ENCODE measurements around the gene CDH10.

CDH10 gene

GRCh38 chr5:24477958-24478357 lies 166.8 kb downstream of the CDH10 start:
- no peak for DNase-seq (ENCODE audit: low read depth in 1 of 2, low spot score in 1 of 2)
- TF ChIP-seq, protein P1, sequence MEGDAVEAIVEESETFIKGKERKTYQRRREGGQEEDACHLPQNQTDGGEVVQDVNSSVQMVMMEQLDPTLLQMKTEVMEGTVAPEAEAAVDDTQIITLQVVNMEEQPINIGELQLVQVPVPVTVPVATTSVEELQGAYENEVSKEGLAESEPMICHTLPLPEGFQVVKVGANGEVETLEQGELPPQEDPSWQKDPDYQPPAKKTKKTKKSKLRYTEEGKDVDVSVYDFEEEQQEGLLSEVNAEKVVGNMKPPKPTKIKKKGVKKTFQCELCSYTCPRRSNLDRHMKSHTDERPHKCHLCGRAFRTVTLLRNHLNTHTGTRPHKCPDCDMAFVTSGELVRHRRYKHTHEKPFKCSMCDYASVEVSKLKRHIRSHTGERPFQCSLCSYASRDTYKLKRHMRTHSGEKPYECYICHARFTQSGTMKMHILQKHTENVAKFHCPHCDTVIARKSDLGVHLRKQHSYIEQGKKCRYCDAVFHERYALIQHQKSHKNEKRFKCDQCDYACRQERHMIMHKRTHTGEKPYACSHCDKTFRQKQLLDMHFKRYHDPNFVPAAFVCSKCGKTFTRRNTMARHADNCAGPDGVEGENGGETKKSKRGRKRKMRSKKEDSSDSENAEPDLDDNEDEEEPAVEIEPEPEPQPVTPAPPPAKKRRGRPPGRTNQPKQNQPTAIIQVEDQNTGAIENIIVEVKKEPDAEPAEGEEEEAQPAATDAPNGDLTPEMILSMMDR (IDR thresholded peaks at IDR 0.05; ENCODE audit: insufficient read depth, low read length) = no peak
- no peak for TF ChIP-seq GABPA (IDR thresholded peaks at IDR 0.05; ENCODE audit: low read depth)
- Histone ChIP-seq H3K27ac (replicated peaks) (no peak overlapping the region), H3K27me3 (ENCODE audit: insufficient read depth, poor library complexity, severe bottlenecking) (no peaks in the 10 kb centered on the region), H3K4me3 (replicated peaks; ENCODE audit: insufficient read depth, low read length) (no peak overlapping the region)

DNA sequence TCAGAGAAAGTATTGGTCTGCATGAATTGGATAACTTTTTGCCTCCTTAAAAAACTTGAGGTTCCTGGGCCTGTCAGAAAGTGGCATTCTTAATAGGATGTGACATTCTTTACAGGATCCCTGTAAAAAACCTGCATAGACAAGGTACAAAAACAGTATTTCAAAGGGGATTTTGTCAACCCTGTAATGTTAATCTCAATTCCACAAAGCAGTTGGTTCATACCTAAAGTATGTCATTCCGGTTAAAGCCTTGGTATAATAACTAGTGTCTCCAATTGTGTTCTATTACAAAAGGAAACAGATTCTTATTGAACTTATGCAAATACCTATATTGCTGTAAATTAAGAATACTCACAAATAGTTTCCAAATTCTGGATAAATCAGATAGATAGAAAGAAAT lies 169.7 kb downstream of the CDH10 start:
- DNase-seq (ENCODE audit: low read depth in 1 of 2, low spot score in 1 of 2) = no peak

GRCh38 chr5:24474685-24475084 lies 170.1 kb downstream of the CDH10 start:
- no peak overlapping the region for H3K4me3 ChIP-seq (replicated peaks; ENCODE audit: insufficient read depth, low read length)
- no peak for TF ChIP-seq SPI1 (IDR thresholded peaks at IDR 0.05; ENCODE audit: borderline replicate concordance, low read depth)
- no peak for TF ChIP-seq GABPA (IDR thresholded peaks at IDR 0.05; ENCODE audit: low read depth)
- TF ChIP-seq POLR2AphosphoS5 (IDR thresholded peaks at IDR 0.05; ENCODE audit: low read depth) = no peak
- TF ChIP-seq, protein P2, sequence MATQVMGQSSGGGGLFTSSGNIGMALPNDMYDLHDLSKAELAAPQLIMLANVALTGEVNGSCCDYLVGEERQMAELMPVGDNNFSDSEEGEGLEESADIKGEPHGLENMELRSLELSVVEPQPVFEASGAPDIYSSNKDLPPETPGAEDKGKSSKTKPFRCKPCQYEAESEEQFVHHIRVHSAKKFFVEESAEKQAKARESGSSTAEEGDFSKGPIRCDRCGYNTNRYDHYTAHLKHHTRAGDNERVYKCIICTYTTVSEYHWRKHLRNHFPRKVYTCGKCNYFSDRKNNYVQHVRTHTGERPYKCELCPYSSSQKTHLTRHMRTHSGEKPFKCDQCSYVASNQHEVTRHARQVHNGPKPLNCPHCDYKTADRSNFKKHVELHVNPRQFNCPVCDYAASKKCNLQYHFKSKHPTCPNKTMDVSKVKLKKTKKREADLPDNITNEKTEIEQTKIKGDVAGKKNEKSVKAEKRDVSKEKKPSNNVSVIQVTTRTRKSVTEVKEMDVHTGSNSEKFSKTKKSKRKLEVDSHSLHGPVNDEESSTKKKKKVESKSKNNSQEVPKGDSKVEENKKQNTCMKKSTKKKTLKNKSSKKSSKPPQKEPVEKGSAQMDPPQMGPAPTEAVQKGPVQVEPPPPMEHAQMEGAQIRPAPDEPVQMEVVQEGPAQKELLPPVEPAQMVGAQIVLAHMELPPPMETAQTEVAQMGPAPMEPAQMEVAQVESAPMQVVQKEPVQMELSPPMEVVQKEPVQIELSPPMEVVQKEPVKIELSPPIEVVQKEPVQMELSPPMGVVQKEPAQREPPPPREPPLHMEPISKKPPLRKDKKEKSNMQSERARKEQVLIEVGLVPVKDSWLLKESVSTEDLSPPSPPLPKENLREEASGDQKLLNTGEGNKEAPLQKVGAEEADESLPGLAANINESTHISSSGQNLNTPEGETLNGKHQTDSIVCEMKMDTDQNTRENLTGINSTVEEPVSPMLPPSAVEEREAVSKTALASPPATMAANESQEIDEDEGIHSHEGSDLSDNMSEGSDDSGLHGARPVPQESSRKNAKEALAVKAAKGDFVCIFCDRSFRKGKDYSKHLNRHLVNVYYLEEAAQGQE (IDR thresholded peaks at IDR 0.05; ENCODE audit: insufficient replicate concordance, low read depth) = no peak
- TF ChIP-seq, protein P1 (IDR thresholded peaks at IDR 0.05; ENCODE audit: insufficient read depth, low read length) = no peak
- no peaks in the 10 kb centered on the region for H3K27me3 ChIP-seq (ENCODE audit: insufficient read depth, poor library complexity, severe bottlenecking)
- H3K27ac ChIP-seq (replicated peaks) = no peak overlapping the region
- no peak for DNase-seq (ENCODE audit: low read depth in 1 of 2, low spot score in 1 of 2)

More for the DNA sequence above, 169.7 kb downstream of the CDH10 start:
- Histone ChIP-seq H3K27me3 (ENCODE audit: insufficient read depth, poor library complexity, severe bottlenecking) (no peaks in the 10 kb centered on the region), H3K27ac (replicated peaks) (no peak overlapping the region), H3K4me3 (replicated peaks; ENCODE audit: insufficient read depth, low read length) (no peak overlapping the region)
- TF ChIP-seq POLR2AphosphoS5 (IDR thresholded peaks at IDR 0.05; ENCODE audit: low read depth) (no peak), GABPA (IDR thresholded peaks at IDR 0.05; ENCODE audit: low read depth) (no peak), SPI1 (IDR thresholded peaks at IDR 0.05; ENCODE audit: borderline replicate concordance, low read depth) (no peak)
- TF ChIP-seq, protein P2 (IDR thresholded peaks at IDR 0.05; ENCODE audit: insufficient replicate concordance, low read depth) = no peak
- TF ChIP-seq, protein P1 (IDR thresholded peaks at IDR 0.05; ENCODE audit: insufficient read depth, low read length) = no peak

- TF ChIP-seq SPI1 (IDR thresholded peaks at IDR 0.05; ENCODE audit: borderline replicate concordance, low read depth) = no peak
- no peak for TF ChIP-seq POLR2AphosphoS5 (IDR thresholded peaks at IDR 0.05; ENCODE audit: low read depth)
- TF ChIP-seq, protein P2 (IDR thresholded peaks at IDR 0.05; ENCODE audit: insufficient replicate concordance, low read depth) = no peak
- TF ChIP-seq, protein P1 (IDR thresholded peaks at IDR 0.05; ENCODE audit: insufficient read depth, low read length) = no peak
- TF ChIP-seq GABPA (IDR thresholded peaks at IDR 0.05; ENCODE audit: low read depth) = no peak
- Histone ChIP-seq H3K4me3 (replicated peaks; ENCODE audit: insufficient read depth, low read length) (no peak overlapping the region), H3K27ac (replicated peaks) (no peak overlapping the region), H3K27me3 (ENCODE audit: insufficient read depth, poor library complexity, severe bottlenecking) (no peaks in the 10 kb centered on the region)
- DNase-seq (ENCODE audit: low read depth in 1 of 2, low spot score in 1 of 2) = no peak
Observed at GRCh38 chr5:24472518-24472917, 172.3 kb downstream of the CDH10 start.

Measured in HL-60 (cell line).